GM10266 (cell line): ENCODE data around the gene FBXO31.
"Not testable (repeated sequence)": the region's sequence is repeated elsewhere in the genome, so short reads cannot be mapped to it uniquely, and the experiment has no call there.

Source experiments
- DNase-seq: peaks from one replicate; pipeline ENCODE4 v3.0.0; 2012; ENCODE audit errors: extremely low spot score
- CTCF ChIP-seq: IDR thresholded peaks from 2 replicates; pipeline ENCODE4 v1.5.1; 2012; ENCODE audit warnings: mild to moderate bottlenecking, low read depth; ENCODE audit not compliant: control insufficient read depth, insufficient read depth; ENCODE audit errors: missing control alignments

FBXO31 gene

DNA sequence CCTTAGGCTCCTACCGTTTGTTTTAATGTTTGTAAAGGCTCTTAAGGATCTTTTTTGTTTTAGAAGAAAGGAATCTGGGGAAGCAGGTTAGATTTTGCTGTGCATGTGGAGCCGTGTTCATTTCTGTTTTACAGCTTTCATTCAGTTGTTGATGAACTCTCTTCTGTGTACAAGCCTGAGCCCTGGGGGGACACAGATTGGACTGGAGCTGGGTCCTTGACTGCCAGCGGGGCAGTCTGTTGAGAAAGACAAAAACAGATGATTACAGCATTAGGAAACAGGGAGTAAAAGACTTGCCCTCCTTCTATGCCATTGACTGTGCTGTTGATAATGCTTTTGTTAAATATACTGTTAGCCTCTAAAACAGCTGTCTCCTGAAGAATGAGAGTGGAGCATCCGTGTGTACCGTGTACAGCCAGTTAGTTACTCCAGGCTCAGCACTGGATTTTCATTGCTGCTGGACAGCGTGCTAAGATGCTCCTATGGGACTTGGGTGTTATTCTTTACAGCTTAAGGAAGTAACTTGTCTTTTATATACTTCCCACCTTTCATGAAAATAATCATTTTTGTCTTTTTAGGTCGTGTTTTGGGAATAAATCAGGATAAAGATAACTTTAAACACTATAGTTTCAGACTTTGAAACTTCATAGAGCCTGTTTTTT, 11.7 kb upstream of the FBXO31 start:
- no peak for DNase-seq
- TF ChIP-seq CTCF = no peak

- no peak for TF ChIP-seq CTCF
- DNase-seq = no peak
Measured at GRCh38 chr16:87393680-87394055, 10.1 kb upstream of the FBXO31 start.

DNA sequence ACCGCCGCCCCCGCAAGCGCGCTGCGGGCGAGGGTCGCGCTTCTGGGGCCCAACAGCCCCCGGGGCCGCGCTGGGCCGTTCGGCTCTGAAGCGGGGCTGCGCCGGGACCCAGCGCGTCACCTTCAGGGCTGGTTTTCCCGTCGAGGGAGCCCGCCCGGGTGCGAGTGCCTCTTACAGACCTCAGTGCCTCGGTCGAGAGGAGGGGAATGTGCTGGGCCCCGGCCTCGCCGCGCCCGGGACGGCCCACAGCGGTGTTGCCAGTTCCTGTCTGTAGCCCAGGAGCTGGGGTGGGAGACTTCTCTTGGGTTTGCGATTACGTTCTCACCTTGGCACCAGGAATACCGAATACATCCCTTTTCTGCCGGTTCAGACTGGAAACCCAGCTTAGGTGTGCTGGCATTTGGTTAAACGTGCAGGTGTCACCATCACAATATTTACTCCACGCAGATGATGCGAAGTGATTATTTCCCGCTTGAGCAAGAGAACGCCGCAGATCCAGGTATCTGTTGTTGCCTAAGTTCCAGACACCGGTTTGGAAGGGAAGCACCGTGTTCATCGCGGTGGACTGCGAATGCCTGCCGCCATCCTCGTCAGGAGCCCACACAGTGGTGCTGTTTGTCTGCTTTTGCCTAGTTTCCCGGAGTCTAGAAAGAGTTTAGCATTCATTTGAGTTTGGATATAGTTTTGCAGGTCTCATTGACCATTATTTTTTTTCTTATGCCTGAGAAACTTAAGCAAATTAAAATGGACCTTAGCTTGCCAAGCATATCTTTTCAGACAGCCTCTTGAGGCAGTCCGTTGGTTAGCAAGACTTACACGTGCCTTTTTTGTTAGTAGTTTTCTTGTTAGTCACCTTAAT, 9.5 kb upstream of the FBXO31 start:
- DNase-seq = peak; percentile 52
- TF ChIP-seq CTCF = peak; percentile 41

GRCh38 chr16:87391950-87392820, 8.6 kb upstream of the FBXO31 start, which contains the start of gene MAP1LC3B:
Gene MAP1LC3B, plus strand, starts transcription at chr16:87392336. Its CDS starts 92 bp downstream, at chr16:87392428.
- peak; percentile 99 for DNase-seq
- TF ChIP-seq CTCF = no peak

GRCh38 chr16:87391324-87391949, 7.9 kb upstream of the FBXO31 start:
- no peak for TF ChIP-seq CTCF
- DNase-seq = peak; percentile 45

DNA sequence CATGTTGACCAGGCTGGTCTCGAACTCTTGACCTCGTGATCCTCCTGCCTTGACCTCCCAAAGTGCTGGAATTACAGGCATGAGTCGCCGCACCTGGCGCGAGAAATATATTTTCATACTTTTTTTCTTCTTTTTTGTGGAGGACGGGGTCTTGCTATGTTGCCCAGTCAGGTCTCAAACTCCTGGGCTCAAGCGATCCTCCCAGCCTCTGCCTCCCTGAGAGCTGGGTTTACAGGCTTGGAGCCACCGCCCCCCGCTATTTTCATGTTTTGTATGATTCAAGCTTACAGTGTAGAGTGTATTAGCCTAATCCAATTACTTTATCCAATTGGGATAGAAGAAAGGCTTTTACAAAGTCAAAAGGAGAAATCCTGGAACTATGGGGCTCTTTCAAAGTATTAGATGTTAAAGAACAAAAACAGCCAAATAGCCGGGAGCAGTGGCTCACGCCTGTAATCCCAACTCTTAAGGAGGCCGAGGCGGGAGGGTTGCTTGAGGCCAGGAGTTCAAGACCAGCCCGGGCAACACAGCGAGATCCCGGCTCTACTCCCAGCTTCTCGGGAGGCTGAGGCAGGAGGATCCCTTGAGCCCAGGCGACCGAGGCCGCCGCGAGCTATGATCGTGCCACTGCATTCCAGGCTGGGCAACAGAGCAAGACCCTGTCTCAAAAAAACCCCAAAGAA, 7.2 kb upstream of the FBXO31 start:
- TF ChIP-seq CTCF = no peak
- no peak for DNase-seq

DNA sequence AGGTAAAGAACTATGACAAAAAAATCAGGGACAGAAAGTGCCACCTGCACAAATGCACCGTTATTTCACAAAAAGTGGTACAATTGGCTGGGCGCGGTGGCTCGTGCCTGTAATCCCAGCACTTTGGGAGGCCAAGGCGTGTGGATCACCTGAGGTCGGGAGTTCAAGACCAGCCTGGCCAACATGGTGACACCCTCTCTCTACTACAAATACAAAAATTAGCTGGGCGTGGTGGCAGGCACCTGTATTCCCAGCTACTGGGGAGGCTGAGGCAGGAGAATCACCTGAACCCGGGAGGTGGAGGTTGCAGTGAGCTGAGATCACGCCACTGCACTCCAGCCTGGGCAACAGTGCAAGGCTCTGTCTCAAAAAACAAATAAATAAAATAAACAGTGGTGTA, 6.3 kb upstream of the FBXO31 start:
- not testable (repeated sequence) for DNase-seq
